Smooth muscle cell (in vitro differentiated cells): Measurements from ENCODE around the gene SPTLC3. TPM values are rescaled to one million over a fixed set of nuclear protein-coding genes. Genes with fewer than 3 reads are reported as not detected.
A peak's percentile ranks its signal among the peaks of the same experiment; 100 is the strongest.

Experiments used
- DNase-seq: peaks from one replicate; lab custom pipeline; 2025; ENCODE audit not compliant: unreplicated experiment; lab: John Stamatoyannopoulos, UW
- H2AFZ ChIP-seq: fragments of 200-600 bp; sonication (generic); 2 replicates; pipeline ENCODE4 v1.6.0; 2016; ENCODE audit warnings: antibody characterized with exemption, low read depth, mild to moderate bottlenecking
- H3F3A ChIP-seq: fragments of 200-600 bp; sonication (generic); 2 replicates; pipeline ENCODE4 v1.6.0; 2017; ENCODE audit warnings: antibody characterized with exemption, low read depth
- H3K27ac ChIP-seq: fragments of 200-600 bp; sonication (generic); 2 replicates; pipeline ENCODE4 v1.5.1; 2016; ENCODE audit warnings: low read depth, mild to moderate bottlenecking
- H3K27me3 ChIP-seq: fragments of 200-600 bp; sonication (generic); 2 replicates; pipeline ENCODE4 v1.6.1; 2016; ENCODE audit warnings: low read depth, mild to moderate bottlenecking
- H3K36me3 ChIP-seq: fragments of 200-600 bp; sonication (generic); 2 replicates; pipeline ENCODE4 v1.5.1; 2016; ENCODE audit warnings: low read depth
- H3K4me1 ChIP-seq: fragments of 200-600 bp; sonication (generic); 2 replicates; pipeline ENCODE4 v1.5.1; 2016; ENCODE audit warnings: low read depth
- H3K4me2 ChIP-seq: fragments of 200-600 bp; sonication (generic); 2 replicates; pipeline ENCODE4 v1.6.0; 2016; ENCODE audit warnings: mild to moderate bottlenecking
- H3K4me3 ChIP-seq: fragments of 200-600 bp; sonication (generic); 2 replicates; pipeline ENCODE4 v1.5.1; 2016; ENCODE audit warnings: mild to moderate bottlenecking
- H3K79me2 ChIP-seq: fragments of 200-600 bp; sonication (generic); 2 replicates; pipeline ENCODE4 v1.6.0; 2016; ENCODE audit warnings: low read depth, mild to moderate bottlenecking
- H3K9ac ChIP-seq: fragments of 200-600 bp; sonication (generic); 2 replicates; pipeline ENCODE4 v1.6.0; 2016; ENCODE audit warnings: low read depth
- H3K9me3 ChIP-seq: fragments of 200-600 bp; sonication (generic); replicated peaks from 2 replicates; pipeline ENCODE4 v1.5.1; 2016; ENCODE audit warnings: low read depth
- H4K20me1 ChIP-seq: fragments of 200-600 bp; sonication (generic); 2 replicates; pipeline ENCODE4 v1.6.0; 2016; ENCODE audit warnings: low read depth
- WGBS: methylation state at CpG from one replicate; pipeline ENCODE4 v1.1.7; 2016; ENCODE audit warnings: low lambda C conversion rate; 5-methylcytosine and 5-hydroxymethylcytosine counted together
- polyA plus RNA-seq: library from polyadenylated mRNA; unstranded; fragments of >200 nt; fragmentation: Nextera tagmentation; extraction: Ambion mirVana; gene quantifications from 2 replicates; pipeline ENCODE4 v1.2.1, GENCODE V29; 2016
- total RNA-seq: library from RNA; depleted of rRNA; stranded (reverse); fragments of >200 nt; gene quantifications from 2 replicates; pipeline ENCODE4 v1.2.3, GENCODE V29; 2014
- TF ChIP-seq, protein P1 (sequence below): fragments of 200-600 bp; sonication (generic); IDR thresholded peaks from 2 replicates; pipeline ENCODE4 v1.5.1; 2017; ENCODE audit warnings: borderline replicate concordance, mild to moderate bottlenecking, antibody characterized with exemption; ENCODE audit not compliant: insufficient read depth, poor library complexity, severe bottlenecking

Gene SPTLC3
- total and polyA plus RNA-seq, 2 experiments from 2014 or later = 2.5 to 34.9 TPM

DNA sequence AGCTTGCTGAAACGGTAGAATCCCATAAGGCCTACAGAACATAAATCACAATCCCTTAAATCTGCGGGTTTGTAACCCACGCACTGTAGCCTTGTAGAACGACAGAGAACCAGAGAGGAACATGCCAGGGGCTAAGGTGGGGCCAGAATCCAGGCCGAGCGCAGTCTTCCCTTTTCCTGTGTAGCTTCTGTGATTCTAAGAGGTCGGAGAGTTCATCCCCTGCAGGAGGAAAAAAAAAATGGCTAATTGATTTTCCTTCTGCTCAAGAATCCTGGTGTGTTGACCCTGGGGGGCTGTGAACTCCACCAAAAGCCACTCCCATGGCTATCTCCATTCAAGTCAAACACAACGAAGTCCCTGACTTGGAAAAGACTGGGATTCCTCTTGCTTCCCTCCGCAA is 96.3 kb downstream of the SPTLC3 start:
- TF ChIP-seq, protein P1, sequence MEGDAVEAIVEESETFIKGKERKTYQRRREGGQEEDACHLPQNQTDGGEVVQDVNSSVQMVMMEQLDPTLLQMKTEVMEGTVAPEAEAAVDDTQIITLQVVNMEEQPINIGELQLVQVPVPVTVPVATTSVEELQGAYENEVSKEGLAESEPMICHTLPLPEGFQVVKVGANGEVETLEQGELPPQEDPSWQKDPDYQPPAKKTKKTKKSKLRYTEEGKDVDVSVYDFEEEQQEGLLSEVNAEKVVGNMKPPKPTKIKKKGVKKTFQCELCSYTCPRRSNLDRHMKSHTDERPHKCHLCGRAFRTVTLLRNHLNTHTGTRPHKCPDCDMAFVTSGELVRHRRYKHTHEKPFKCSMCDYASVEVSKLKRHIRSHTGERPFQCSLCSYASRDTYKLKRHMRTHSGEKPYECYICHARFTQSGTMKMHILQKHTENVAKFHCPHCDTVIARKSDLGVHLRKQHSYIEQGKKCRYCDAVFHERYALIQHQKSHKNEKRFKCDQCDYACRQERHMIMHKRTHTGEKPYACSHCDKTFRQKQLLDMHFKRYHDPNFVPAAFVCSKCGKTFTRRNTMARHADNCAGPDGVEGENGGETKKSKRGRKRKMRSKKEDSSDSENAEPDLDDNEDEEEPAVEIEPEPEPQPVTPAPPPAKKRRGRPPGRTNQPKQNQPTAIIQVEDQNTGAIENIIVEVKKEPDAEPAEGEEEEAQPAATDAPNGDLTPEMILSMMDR = no peak
- DNase-seq = no peak
- peaks cover 12% of the 10 kb centered on the region for H3K4me1 ChIP-seq
- H3K4me3 ChIP-seq = no peak overlapping the region
- H3K27ac ChIP-seq = no peak overlapping the region
- H2AFZ ChIP-seq = no peak overlapping the region
- no peaks in the 10 kb centered on the region for H3K9me3 ChIP-seq
- H3F3A ChIP-seq = peaks cover 5% of the 10 kb centered on the region
- no peak overlapping the region for H3K9ac ChIP-seq
- H4K20me1 ChIP-seq = no peaks in the 10 kb centered on the region
- no peaks in the 10 kb centered on the region for H3K36me3 ChIP-seq
- H3K27me3 ChIP-seq = no peaks in the 10 kb centered on the region
- H3K79me2 ChIP-seq = no peaks in the 10 kb centered on the region
- H3K4me2 ChIP-seq = peak overlapping the region; percentile 5
- 45% methylated on average over 9 of the region's 9 CpGs for WGBS

DNA sequence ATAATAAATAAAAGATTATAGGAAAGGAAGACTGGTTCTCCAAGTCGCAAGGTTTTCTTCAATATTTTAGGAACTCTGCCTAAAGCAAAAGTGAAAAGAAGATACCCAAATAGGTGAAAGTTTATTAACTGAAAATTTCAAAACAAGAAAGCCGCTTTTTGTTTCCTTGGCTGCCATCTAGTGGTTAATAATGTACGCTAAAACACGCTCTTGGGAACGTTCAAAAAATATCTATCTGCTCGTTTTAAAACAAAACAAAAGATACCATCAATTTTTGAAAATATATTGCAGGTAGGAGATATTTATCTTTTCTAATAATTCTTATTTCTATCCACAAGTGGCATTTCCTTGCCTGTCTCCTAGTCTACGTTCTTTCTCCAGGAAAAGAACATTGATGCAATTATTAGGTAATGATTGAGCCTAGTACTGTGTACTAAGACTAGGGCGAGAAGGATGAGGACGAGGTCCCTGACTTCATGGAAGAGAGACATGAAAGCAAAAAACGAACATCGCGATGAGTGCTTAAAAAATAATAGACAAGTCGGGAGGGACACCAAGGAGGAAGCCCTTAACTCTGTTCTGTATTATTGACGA is 97.2 kb downstream of the SPTLC3 start:
- Histone ChIP-seq H3K9me3 (no peaks in the 10 kb centered on the region), H4K20me1 (no peaks in the 10 kb centered on the region), H3K27me3 (no peaks in the 10 kb centered on the region), H2AFZ (no peak overlapping the region), H3K79me2 (no peaks in the 10 kb centered on the region), H3K4me2 (peak overlapping the region; percentile 32), H3K4me3 (no peak overlapping the region), H3K9ac (no peak overlapping the region), H3K4me1 (peaks cover 12% of the 10 kb centered on the region), H3K27ac (no peak overlapping the region), H3K36me3 (no peaks in the 10 kb centered on the region), H3F3A (peaks cover 5% of the 10 kb centered on the region)
- DNase-seq = no peak
- TF ChIP-seq, protein P1 = peak; percentile 92
- WGBS = 39% methylated on average over 14 of the region's 14 CpGs

DNA sequence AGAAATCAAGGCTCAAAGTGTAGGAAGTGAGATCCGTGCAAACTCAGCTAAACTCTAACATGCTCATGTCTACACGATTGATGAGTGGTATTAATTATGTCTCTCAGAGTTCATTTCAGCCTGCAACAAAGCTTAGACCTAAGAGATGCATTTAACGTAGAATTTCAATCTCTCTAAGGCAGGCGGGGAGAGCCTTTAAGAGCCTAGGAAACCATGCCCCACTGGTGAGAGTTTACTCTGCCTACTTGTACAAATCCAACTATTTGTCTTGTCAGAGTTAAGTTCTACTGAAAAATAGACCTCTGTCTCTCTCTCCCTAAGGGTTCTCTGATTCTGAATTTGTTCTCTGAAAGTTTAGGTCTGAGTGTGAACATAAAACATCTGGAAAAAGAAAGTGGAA is 100.9 kb downstream of the SPTLC3 start:
- Histone ChIP-seq H4K20me1 (no peaks in the 10 kb centered on the region), H3K9me3 (no peaks in the 10 kb centered on the region)

DNA sequence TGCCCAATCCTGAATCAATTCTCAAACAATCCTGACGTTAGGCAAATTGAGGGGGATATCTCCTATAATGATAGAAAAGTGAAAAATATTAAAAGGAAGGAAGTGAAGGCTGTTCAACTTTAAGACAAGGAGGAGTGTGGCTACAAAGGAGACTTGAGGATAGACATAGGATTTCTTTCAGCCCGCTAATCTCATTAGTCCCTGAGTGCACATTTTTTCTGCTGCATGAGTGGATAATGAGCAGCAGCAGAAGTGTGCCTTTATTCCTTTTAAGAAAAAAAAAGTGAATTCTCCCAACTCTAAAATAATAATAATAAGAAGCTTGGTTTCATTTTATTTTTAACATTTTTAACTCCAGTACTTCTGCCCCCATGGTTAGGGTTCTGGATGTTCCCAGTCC is 102.0 kb downstream of the SPTLC3 start:
- H3K9ac ChIP-seq = no peak overlapping the region
- 90% methylated on average over 2 of the region's 2 CpGs for WGBS
- no peaks in the 10 kb centered on the region for H3K36me3 ChIP-seq

More for the DNA sequence above, 100.9 kb downstream of the SPTLC3 start:
- Histone ChIP-seq H3K4me2 (no peak overlapping the region), H3K79me2 (no peaks in the 10 kb centered on the region), H3K4me1 (peaks cover 11% of the 10 kb centered on the region), H3K27ac (no peak overlapping the region), H2AFZ (no peak overlapping the region), H3K9ac (no peak overlapping the region), H3K36me3 (no peaks in the 10 kb centered on the region), H3K4me3 (no peak overlapping the region), H3K27me3 (no peaks in the 10 kb centered on the region), H3F3A (no peaks in the 10 kb centered on the region)
- TF ChIP-seq, protein P1 = no peak
- 89% methylated on average over 4 of the region's 4 CpGs for WGBS
- DNase-seq = no peak

More for the DNA sequence above, 102.0 kb downstream of the SPTLC3 start:
- H3F3A ChIP-seq = no peaks in the 10 kb centered on the region
- no peaks in the 10 kb centered on the region for H4K20me1 ChIP-seq
- no peak overlapping the region for H3K27ac ChIP-seq
- H3K4me1 ChIP-seq = no peaks in the 10 kb centered on the region
- H3K4me3 ChIP-seq = no peak overlapping the region
- no peaks in the 10 kb centered on the region for H3K79me2 ChIP-seq
- DNase-seq = no peak
- H3K4me2 ChIP-seq = no peak overlapping the region
- no peaks in the 10 kb centered on the region for H3K9me3 ChIP-seq
- H2AFZ ChIP-seq = no peak overlapping the region
- no peaks in the 10 kb centered on the region for H3K27me3 ChIP-seq
- TF ChIP-seq, protein P1 = no peak
